GM18907 (cell line): ENCODE measurements around the gene SSPN.

Experiments used
- ATAC-seq: cut with Tn5 transposase; IDR thresholded peaks from one replicate; pipeline ENCODE4 v1.9.1; 2021; ENCODE audit warnings: mild to moderate bottlenecking, moderate library complexity; ENCODE audit not compliant: unreplicated experiment

Gene SSPN

GRCh38 chr12:26255893-26256645 is 60.7 kb downstream of the SSPN start:
- no peak for ATAC-seq

DNA sequence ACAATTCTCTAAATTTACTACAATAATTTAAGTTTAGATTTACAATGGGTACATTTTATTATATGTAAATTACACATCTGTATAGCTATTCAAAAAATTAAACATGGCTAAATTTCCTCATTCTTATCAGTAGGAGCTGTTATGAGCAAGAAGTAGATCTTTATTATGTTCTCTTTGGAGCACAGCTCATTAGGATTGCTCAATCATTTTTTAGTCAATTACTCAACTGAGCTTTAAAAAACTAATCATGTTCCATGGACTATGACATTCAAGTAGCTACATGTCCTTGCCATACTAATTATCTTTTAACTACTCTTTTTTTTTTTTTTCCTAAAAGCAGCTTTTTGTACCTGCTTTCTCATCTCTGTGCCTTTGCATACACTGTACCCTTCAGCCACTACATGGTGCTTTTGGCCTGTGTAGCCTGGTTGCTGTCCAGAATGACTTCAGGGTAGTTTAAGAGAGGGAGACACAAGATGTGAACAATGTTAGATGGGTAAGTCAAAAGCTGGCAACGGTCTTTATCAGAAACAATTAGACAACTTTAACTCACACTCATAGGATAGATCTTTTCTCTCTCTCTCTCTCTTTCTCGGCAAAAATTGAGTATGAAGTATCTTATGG is 69.0 kb downstream of the SSPN start:
- ATAC-seq = no peak

- no peak for ATAC-seq
These were observed 70.2 kb downstream of the SSPN start for GRCh38 chr12:26265606-26266005.

- ATAC-seq = no peak
These were observed 71.5 kb downstream of the SSPN start for GRCh38 chr12:26266881-26267280.

- no peak for ATAC-seq
These were observed 73.6 kb downstream of the SSPN start for GRCh38 chr12:26268841-26269561.

- no peak for ATAC-seq
These were observed 74.3 kb downstream of the SSPN start for GRCh38 chr12:26269562-26270284.

DNA sequence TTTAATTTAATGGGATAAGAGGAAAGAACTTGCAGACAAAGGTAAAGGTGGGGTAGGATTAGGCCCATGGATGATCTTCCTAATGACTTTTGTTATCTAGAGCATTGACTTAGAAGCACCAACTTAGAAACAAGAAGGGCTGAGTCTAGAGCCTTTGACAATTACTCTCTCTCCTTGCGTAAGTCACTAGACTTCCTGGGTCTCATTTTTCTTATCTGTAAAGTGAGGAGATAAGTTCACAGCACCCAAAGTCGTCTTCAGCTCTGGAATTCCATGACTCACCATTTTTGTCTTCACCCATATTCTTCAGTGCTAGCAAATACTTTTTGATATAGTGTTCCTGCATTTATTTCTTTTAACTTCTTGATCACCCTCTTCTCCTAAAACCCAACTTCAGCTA is 75.7 kb downstream of the SSPN start:
- no peak for ATAC-seq

- ATAC-seq = no peak
These were observed 76.6 kb downstream of the SSPN start for GRCh38 chr12:26271889-26272492.

- no peak for ATAC-seq
These were observed 77.5 kb downstream of the SSPN start for GRCh38 chr12:26272851-26273250.

GRCh38 chr12:26273811-26274210 is 78.4 kb downstream of the SSPN start:
- no peak for ATAC-seq

- ATAC-seq = peak; percentile 97
These were observed 79.3 kb downstream of the SSPN start for GRCh38 chr12:26274441-26275312.

DNA sequence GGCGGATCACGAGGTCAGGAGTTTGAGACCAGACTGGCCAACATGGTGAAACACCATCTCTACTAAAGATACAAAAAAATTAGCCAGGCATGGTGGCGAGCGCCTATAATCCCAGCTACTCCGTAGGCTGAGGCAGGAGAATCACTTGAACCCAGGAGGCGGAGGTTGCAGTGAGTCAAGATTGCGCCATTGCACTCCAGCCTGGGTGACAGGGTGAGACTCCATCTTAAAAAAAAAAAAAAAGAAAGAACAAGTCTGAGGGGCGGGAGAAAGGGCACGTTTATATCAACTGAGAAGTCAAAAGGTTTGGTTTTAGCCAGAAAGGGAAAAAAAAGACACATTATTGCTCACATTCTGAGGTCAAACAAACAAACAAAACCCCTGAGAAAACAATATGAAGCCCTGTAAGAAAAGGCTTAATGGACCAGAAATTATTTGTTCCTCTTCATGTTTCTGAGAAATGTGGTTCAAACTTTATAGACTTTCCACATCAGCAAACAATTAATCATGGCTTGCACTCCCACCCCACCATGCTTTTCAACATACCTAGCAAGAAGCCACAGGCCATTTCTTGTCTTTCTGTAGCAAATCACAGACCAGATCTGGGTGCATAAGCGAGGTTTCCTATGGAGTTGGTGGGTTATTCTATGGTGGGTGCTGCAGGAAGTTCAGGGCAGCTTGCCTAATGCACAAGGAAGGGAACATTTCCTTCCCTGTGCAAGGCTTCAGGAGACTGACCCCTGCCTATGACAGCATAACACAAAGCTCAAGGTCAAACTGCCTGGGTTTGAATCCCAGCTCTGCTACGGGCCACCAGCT is 80.1 kb downstream of the SSPN start:
- ATAC-seq = no peak

DNA sequence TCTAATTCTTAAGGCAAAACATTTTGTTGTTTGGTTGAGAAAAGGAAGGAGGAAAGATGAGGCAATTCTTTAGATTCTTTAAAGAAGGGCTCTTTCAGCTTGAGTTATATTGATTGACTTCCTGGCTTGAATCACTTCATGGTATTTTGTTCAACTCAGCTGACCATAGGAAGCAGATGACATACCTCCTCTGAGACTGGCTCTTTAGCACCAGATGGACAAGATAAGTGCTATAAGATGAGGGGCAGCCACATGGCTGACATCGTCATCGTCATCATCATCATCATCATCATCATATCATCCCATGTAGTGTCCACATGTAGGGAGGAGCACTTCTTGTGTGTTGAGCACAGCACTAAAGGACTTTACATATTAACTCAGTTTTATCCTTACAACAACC is 81.3 kb downstream of the SSPN start:
- no peak for ATAC-seq

DNA sequence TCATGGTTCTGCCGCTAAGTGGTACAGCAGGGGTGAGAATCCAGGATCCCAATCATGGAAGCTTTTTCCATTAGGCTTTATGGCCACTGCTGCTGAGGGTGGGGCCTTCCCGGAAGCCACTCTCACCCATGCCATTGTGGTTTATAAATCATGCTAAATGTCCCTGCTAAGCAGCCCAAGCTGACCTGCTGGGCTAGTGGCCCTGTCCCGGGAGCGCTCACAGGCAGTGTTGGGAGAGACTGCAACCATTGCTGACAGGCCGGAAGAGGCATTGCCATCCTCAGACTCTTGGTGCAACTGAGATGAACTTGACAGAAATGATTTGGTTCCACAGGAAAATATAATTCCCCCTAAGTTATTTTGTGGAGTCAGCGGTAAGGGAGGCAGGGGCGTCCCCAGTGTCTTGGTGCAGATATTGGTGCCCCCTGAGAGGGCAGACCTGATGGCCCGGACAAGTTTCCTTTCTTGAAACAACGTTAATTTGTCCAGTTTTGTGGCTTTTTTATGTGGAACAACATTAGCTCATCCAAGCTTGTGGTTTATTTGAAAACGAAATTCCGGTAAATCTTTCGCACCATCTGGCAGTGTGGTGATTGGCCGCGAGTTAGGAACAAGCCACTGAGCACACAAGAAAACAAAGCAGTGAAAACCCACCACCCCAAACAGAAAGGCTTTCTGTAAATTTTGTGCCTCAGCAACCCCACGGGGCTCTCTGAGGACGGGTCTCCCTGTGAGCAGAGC is 82.3 kb downstream of the SSPN start:
- no peak for ATAC-seq

DNA sequence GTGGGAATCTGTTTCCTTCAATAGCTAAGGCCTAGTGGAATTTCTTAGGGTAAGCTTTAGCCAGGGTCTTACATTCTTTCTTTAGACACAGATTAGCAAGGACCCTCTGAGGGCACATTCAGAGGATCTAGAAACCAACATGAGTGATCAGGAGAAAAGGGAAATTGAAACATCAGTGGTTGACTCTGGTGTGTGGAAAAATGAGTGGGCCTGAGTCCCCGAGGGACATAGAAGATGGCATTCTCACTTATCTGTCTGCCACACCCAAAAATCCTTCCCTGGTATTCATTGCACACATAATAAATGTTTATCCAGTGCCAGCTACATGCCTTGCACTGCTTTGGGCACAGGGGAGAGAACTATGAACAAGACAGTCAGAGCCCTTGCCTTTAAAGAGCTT is 82.9 kb downstream of the SSPN start:
- no peak for ATAC-seq

- ATAC-seq = no peak
These were observed 83.3 kb downstream of the SSPN start for GRCh38 chr12:26278666-26279065.

GRCh38 chr12:26279091-26279490 is 83.7 kb downstream of the SSPN start:
- no peak for ATAC-seq

GRCh38 chr12:26279908-26280307 is 84.5 kb downstream of the SSPN start:
- ATAC-seq = no peak
